HG03103 (cell line): Measurements from ENCODE around the gene RADIL.

Experiments
- ATAC-seq: cut with Tn5 transposase; IDR thresholded peaks from one replicate; pipeline ENCODE4 v1.9.1; 2021; ENCODE audit warnings: low read depth; ENCODE audit not compliant: unreplicated experiment

Gene RADIL

GRCh38 chr7:4856336-4857057 is 27.0 kb downstream of the RADIL start:
- no peak for ATAC-seq

- ATAC-seq = no peak
These were observed 28.6 kb downstream of the RADIL start for GRCh38 chr7:4854916-4855315.

DNA sequence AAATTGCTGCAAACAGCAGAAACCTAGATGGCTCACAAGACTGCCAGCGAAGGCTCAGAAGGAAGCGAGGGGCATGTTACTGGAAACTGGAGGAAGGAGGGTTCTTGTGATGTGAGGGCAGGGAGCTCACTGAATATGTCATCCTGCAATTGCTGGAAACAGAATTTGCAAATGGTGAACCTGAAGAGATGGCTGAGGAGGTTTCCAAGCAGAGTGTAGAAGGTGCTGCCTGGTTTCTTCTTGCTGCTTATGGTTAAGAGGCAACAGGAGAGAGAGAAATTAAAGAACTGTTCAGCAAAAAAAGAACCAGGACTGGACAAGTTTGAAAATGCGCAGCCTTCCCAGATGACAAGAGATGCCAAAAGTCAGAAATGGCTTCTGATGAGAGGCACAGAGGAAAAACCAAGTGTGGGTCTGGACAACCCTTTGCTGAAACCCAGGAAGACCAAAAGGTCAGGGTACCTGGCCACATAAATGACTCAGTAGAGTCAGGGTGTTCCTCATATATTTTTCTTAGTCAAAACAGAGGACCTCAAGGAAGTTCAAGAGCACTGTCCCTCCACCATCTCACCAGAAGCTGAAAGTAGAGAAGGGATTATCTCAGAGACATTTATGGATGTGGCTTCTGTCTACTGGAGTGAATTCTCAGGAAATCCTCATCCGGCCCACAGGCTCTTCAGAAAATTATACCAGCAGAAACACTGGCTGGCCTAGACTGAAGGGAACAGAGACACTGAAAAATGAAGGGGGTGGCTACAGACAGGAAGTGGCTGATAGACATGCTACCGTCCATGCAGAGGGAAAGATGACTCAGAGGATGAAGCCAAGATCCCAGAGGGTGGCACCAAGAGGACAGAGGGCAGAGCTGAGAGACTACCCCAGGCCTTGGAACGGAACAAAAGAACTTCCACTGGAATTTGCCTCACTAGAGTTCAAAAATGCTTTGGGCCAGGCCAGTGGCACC is 31.8 kb downstream of the RADIL start:
- no peak for ATAC-seq

DNA sequence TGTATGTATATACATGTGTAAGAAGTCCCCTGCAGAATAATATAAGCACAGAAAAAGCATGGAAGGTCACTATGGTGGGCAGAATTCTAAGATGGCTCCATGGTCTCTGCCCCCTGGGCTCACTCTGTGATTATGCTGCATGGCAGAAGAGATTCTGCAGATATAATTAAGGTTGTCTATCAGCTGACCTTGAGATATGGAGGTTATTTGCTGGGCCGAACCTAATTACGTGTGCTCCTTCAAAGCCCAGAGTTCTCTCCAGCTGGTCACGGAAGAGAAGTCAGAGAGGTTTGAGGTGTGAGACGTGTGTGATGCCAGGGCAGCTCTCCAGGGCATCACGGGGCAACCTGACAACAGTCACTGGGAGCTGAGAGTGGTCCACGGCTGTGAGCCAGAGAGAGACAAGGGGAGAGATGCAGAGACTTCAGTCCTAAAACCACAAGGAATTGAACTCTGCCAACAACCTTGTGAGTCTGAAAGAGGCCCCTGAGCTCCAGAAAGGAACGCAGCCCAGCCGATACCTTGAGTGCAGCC is 33.2 kb downstream of the RADIL start:
- no peak for ATAC-seq

DNA sequence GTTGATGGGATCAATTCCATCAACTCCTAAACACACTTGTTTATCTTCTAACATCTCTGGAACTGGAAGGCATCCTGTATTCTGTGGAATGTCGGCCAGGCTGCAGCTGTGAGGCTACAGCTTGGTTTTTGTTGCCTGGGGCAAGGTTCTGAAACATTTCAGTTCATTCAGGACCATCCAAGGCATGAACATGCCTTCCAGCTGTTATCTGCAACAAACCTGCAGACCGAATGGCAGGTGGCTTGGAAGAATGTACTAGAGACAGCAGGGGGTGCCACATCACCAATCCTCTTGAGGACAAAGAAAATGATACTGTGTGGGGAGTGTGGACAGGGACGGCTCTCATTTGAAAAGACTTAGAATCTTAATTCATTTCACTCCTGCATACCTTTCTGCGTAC is 34.1 kb downstream of the RADIL start:
- ATAC-seq = no peak

GRCh38 chr7:4845740-4846142 is 37.8 kb downstream of the RADIL start:
- no peak for ATAC-seq

- ATAC-seq = no peak
These were observed 41.0 kb downstream of the RADIL start for GRCh38 chr7:4842319-4843064.

DNA sequence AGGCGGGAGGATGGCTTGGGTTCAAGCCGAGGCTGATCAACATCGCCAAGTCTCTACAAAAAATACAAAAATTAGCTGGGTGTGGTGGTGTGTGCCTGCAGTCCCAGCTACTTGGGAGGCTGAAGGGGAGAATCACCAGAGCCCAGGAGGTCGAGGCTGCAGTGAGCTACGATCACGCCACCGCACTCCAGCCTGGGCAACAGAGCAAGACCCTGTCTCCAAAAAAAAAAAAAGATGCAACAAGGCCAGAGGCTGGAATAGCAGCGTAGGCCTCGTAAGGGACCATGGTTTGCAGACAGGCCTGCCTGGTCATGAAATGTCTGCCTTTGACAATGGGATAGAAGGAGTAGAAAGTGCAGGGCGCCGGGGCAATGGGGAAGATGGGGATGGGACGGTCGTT is 41.7 kb downstream of the RADIL start:
- no peak for ATAC-seq

DNA sequence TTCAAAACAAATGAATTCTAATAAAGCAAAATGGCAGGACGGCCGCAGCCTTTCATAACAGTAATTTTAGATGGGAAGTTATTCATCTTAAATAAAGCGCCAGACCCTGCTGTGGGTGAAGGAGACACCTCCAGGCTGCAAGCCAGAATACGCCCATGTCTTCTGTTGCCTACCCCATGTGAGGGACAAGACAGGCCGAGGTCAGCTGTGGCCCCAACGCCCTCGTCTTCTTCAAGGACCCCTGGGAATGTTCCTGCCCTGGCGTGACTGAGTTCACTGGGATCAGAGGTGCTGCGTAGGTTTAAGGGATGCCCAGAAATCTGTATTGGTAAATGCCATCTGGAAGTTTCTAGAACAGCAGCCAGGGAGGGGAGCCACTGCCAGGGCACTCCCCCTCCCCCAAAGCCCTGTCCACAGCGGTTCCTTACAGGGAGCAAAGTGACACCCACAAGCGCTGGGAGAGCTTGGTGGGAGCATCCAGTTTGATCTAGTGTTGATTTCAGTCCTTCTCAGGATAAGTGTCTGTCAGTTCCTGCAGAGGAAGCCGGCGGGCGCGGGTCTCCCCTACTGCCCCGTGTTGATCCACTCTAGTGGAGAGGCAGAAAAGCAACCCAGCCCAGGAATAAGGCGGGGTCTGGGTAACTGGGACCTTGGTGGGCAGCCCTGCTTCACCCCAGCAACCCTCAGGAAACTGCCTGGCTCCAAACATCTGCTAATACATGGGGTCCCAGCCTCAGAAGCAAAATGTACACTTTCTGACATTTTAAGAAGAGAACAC is 42.3 kb downstream of the RADIL start:
- no peak for ATAC-seq

DNA sequence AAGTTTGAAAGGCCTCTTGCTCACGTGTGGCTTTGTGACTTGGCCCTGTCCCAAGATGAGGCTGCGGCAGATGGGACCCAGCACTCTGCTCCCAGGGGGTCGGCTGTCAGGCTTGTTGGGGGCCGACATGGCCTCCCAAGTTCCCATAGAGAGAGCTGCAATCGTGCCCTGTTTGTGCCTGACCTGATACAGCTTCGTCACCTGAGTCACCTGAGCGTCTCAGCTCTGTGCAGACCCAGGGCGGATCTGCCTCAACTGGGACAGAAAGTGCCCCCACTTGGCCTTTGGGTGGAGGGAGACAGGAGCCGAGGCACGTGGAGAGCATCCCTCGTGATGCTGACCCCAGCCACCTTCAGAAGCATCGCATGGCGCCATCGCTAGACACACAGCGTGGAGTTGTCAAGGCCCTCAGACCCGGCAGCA is 43.4 kb downstream of the RADIL start:
- no peak for ATAC-seq

- no peak for ATAC-seq
These were observed 44.7 kb downstream of the RADIL start for GRCh38 chr7:4838626-4839334.

- no peak for ATAC-seq
These were observed 45.5 kb downstream of the RADIL start for GRCh38 chr7:4837803-4838625.

GRCh38 chr7:4837041-4837802 is 46.3 kb downstream of the RADIL start:
- no peak for ATAC-seq

DNA sequence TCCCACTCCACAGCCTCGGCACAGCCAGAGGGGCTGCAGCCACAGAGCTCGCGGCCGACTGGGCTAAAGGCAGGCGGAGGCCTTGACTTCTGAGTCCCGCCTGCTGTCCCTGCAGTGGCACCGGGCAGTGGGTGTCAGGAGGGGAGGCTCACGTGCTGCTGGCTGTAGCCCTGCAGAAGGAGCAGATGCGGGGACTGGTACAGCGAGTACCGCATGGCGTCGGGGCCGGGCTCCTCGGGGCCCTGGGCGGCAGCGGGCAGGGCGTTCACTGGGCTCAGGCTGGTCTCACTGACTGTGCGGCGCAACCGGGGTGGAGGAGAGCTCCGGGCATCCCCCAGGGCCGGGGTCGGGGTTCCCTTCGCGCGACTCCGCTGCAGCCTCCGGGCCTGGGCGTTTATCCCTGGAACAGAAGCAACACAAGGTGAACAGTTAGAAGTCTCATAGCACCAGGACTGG is 47.3 kb downstream of the RADIL start:
- ATAC-seq = no peak

DNA sequence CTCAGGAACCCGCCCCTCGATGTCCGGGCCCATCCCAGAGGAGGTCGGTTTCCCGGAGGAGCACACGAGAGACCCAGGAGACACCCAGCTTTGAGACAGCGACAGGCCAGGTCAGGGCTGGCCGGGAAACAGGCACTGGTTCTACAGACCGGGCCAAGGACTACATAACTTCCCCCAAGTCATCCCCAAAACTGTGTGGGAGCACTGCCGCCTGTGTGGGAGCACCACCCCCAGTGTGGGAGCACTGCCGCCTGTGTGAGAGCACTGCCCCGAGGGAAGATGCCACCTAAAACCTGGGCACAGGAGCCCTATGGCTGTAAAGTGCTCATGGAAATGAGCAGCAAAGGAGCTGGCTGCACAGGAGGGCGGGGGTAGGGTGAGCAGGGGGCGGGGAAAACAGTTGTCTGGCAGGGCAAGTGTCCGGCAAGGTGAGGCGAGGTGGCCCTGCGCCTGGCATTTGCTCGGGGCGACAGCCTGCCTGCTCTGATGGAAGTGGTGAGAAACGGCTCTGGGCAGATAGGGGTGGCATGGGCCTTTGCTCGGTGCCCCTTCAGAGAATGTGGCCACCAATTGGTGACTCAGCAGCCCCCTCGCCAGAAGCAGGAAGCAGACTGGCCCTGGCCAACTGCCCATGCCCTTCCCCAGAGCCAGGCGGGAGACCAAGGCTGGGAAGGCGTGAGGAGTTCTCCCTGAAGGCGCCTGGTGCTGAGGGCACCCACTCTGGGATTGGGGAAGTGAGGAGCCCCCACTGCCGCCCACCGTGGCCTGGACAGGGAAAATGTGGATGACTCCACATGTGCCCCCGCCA is 47.9 kb downstream of the RADIL start:
- no peak for ATAC-seq

GRCh38 chr7:4834601-4835397 is 48.7 kb downstream of the RADIL start:
- no peak for ATAC-seq
